ENCODE measurements around the gene WIPF2.

The WIPF2 gene

DNA sequence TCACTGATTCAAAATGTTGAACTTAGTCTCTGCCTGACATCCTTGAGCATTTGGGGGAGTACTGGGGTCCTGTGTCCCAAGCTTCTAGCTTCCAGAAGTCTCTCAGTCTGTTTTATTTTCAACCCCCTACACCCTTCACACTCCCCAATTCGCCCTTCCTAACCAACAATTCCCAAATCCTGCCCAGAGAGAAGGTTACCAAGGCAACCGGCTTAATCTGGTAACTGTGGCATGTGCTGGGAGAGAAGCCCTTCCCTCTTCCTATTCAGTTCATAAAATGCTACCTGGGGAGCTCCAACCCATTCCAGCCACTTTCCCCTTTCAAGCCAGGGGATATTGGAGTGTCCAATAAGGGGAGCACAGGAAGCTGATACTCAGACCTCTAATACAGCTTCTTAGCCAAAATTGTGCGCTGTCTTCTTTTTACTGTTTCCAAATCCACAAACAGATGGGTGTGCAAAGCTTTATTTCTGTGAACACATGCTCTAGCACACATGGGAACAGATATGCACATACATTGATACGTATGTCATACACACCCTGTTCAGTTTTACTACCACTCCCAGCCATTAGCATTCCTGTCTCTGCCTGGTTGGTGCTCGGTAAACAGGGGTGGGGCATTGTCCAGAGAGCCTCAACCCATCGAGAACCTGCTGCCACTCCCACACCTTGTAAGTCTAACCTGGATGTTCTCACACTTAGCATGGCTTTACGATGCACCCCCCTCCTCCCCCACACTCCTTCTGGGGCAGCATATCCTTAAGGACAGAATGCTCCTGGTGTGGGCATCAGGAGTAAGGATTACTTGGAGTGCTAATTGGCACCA lies 43.0 kb upstream of the WIPF2 start:
- DNase-seq (ENCODE audit: low read depth): no peak
- H3K4me3 ChIP-seq (ENCODE audit: low read depth, low read length): no peak overlapping the region
- no peak for TF ChIP-seq CTCF (conservative IDR thresholded peaks at IDR 0.05; ENCODE audit: low read depth, low read length)

DNA sequence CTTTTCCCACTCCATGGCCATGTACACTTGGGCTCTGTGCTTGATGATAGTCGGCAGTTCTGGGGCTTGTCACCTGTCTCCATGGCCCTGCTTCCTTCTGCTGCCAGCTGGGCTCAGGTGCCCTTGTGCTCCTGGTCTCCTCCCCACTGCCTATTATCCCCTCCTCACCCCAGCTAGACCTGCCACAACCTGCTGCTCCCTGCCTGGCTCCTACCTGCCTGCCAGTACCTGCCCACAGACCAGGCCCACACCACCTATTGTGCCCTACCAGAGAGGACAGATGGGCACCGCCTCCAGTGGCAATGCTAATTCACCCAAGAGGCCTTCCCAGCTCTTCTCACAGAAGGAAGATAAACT lies 42.4 kb upstream of the WIPF2 start:
- peak overlapping the region; percentile 17 for H3K4me3 ChIP-seq (ENCODE audit: low read depth, low read length)
- no peak for TF ChIP-seq CTCF (conservative IDR thresholded peaks at IDR 0.05; ENCODE audit: low read depth, low read length)
- no peak for DNase-seq (ENCODE audit: low read depth)

DNA sequence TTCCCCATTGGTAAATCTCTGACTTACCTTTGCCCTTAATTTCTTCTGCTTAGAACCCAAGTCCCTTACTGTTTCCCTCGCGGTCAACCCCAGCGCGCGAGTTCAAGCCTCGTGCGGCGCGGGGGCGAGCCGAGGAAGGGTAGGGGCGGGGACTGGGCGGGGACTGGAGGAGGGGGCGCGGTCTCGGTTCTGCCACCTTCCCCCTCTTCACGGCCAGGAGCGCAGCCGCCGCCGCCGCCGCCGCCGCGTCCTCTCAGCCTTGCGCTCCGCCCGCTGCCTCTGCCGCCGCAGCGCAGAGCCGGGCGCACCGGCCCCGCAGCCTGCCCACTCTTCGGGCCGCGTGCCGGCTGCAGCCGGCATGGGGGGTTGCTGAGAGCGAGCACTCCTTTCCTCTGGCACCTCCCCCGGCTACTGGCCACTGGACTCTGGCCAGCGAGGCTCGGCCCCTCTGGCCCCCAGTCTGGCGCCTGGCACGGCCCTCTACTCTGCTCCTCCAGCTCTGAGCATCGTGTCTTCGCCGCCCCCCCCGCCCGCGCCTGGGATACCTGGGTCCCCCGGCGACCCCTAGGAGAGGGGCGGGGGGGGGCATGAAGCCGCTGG lies 41.7 kb upstream of the WIPF2 start, which contains the start of gene RAPGEFL1:
TSS of gene RAPGEFL1 (plus strand) at position 196 of the 600 bp plus-strand sequence. CDS start at position 588, 392 bp downstream.
- TF ChIP-seq CTCF (conservative IDR thresholded peaks at IDR 0.05; ENCODE audit: low read depth, low read length): no peak
- DNase-seq (ENCODE audit: low read depth): peak; percentile 82

DNA sequence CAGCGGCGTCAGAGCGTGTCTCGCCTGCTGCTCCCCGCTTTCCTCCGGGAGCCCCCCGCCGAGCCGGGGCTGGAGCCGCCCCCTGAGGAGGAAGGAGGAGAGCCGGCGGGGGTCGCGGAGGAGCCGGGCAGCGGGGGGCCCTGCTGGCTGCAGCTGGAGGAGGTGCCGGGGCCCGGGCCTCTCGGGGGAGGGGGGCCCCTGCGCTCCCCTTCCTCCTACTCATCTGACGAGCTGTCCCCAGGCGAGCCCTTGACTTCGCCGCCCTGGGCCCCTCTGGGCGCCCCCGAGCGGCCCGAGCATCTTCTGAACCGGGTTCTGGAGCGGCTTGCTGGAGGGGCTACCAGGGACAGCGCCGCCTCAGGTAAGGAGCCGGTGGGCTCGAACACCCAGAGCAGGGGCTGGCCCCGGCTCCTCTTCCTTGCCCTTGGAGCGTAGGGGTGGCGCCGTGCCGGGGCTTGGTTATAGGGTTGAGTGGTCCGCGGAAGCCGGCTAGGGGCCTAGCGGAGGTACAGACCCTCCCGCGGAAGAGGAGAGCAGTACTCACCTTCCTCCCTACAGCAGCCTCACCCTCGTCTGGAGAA lies 41.0 kb upstream of the WIPF2 start:
- peak overlapping the region; percentile 64 for H3K4me3 ChIP-seq (ENCODE audit: low read depth, low read length)
- no peak for DNase-seq (ENCODE audit: low read depth)
- peak; percentile 1 for TF ChIP-seq CTCF (conservative IDR thresholded peaks at IDR 0.05; ENCODE audit: low read depth, low read length)

More for the DNA sequence above, 41.7 kb upstream of the WIPF2 start, which contains the start of gene RAPGEFL1:
- H3K4me3 ChIP-seq (ENCODE audit: low read depth, low read length): peak within 1 kb of the TSS; percentile 64

DNA sequence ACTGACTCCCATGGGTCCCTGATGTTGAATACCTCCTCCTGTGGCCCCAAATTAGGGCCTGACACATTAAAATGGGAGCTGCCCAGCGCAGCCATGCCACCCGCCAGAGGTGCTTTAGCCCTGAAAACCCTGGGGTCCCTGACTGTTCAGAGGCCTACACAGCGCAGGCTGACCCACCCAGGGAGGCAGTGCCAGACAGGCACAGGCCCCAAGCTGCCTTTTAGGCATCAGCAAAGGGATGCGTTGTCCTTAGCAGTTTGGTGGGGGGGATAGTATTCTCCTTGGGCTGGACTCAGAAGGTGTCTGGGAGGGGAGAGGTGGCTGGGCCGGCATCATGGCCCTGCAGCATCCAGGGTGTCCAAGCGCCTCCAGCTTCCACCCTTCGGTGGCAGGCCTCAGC lies 40.4 kb upstream of the WIPF2 start:
- no peak for DNase-seq (ENCODE audit: low read depth)
- H3K4me3 ChIP-seq (ENCODE audit: low read depth, low read length): peak overlapping the region; percentile 64
- no peak for TF ChIP-seq CTCF (conservative IDR thresholded peaks at IDR 0.05; ENCODE audit: low read depth, low read length)

DNA sequence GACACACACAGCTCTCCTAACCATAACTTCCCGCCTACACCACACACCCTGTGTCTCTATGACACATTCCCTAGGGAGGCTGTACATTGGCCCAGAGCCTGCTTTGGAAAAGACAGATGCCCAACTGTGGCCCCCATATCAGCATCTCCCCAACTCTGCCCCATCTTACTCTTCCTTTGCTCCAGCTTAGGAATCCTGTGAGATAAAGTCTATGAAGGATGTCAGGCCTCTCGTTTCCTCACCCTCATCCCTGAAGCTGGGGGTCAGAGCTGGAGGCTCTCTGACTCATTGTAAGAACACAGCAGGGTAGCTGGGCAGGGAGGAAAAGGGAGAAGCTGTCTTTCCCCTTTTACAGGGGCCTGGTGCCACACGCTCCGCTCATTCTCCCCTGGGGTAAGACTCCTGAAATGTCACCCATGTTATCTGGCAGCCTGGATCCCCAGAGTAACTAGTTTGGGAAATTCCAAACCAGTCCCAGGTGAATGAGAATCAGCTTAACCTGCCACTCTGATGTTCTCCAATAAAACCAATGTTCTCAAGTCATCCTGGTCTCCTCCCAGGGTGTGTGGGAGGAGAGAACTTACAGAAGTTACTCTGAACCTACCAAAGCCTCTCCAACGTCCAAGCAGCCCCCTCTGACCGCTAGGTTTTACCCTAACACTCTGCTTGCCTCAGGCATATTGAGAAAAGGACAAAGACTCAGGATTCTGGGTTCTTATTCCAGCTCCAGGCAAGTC lies 39.0 kb upstream of the WIPF2 start:
- no peak for TF ChIP-seq CTCF (conservative IDR thresholded peaks at IDR 0.05; ENCODE audit: low read depth, low read length)
- DNase-seq (ENCODE audit: low read depth): peak; percentile 82
- H3K4me3 ChIP-seq (ENCODE audit: low read depth, low read length): no peak overlapping the region
